Measurements from ENCODE around the gene SH3RF3. TPM values are rescaled to one million over a fixed set of nuclear protein-coding genes. Genes with fewer than 3 reads are reported as not detected.

The SH3RF3 gene
- total and polyA plus RNA-seq, 8 donors, result 7.0 to 11.1 (median 8.3) TPM

DNA sequence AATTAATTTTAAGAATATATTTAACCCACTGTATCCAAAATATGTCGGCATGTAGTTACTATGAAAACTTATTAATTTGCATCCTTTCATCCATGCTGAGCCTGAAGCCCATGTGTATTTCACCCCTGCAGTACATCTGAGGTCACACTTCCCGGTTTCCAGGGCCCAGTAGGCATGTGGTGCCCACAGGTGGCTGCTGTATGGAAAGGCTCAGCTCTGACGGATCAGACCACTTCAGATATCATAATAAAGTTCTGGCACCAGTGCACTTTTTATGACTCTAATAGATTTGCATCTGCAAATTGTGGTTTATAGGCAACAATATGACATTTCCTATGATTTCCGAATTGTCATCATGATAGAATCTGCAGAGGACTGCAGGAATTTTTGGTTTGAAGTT lies 22.5 kb downstream of the SH3RF3 start:
- TF ChIP-seq, protein P1, sequence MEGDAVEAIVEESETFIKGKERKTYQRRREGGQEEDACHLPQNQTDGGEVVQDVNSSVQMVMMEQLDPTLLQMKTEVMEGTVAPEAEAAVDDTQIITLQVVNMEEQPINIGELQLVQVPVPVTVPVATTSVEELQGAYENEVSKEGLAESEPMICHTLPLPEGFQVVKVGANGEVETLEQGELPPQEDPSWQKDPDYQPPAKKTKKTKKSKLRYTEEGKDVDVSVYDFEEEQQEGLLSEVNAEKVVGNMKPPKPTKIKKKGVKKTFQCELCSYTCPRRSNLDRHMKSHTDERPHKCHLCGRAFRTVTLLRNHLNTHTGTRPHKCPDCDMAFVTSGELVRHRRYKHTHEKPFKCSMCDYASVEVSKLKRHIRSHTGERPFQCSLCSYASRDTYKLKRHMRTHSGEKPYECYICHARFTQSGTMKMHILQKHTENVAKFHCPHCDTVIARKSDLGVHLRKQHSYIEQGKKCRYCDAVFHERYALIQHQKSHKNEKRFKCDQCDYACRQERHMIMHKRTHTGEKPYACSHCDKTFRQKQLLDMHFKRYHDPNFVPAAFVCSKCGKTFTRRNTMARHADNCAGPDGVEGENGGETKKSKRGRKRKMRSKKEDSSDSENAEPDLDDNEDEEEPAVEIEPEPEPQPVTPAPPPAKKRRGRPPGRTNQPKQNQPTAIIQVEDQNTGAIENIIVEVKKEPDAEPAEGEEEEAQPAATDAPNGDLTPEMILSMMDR (IDR thresholded peaks at IDR 0.05), result no peak
- Histone ChIP-seq H3K9me3 (no peaks in the 10 kb centered on the region), H3K4me3 (no peak overlapping the region), H3K4me1 (no peaks in the 10 kb centered on the region), H3K36me3 (no peaks in the 10 kb centered on the region), H3K27me3 (no peaks in the 10 kb centered on the region), H3K27ac (no peak overlapping the region)
- ATAC-seq (no peak), DNase-seq (no peak)
- intact Hi-C loops (cut with DNase I), result no loop called here

DNA sequence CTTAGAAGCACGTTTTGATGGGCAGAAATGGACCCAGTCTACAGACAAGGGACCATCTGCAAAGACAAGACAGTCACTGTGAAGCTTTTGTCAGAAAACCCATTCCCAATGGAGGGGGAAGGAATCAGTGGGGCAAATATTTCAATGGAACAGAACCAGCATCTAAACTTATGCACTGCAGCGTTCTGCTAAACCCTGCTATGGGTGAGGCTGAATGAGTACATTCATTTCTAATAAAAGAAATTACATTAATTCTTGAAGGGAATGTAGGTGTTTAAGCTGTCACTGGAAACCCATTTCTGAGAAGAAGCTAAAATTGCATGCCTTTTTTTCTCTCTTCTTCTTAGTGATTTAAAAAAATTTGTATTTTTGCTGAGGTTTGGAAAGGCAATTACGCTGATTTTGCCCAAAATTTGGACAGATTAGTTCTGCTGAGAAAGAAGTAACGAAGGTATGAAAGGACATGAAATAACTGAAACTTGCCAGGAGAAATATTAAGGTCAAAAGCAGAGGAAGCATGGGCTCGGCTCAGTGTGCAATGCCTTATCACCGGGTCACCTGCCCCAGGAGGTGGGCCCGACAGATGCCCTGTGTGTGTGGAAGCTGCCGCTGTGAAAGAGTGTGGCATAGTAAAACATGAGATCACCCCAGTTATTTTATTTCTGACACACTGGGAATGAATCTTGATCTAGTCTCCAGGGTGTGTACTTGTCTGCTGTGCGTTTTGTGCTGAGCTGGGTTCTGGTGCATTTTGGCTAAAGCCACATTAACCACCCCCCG lies 24.2 kb downstream of the SH3RF3 start:
- Histone ChIP-seq H3K9me3 (no peaks in the 10 kb centered on the region), H3K4me3 (no peak overlapping the region), H3K27ac (no peak overlapping the region), H3K36me3 (no peaks in the 10 kb centered on the region), H3K4me1 (no peaks in the 10 kb centered on the region), H3K27me3 (no peaks in the 10 kb centered on the region)
- DNase-seq (no peak), ATAC-seq (no peak)
- intact Hi-C loops (cut with DNase I), result no loop called here
- TF ChIP-seq, protein P1 (IDR thresholded peaks at IDR 0.05), result no peak

- H3K27me3 ChIP-seq, result no peaks in the 10 kb centered on the region
- no peak overlapping the region for H3K27ac ChIP-seq
- H3K9me3 ChIP-seq, result no peaks in the 10 kb centered on the region
- no peak for ATAC-seq
- H3K36me3 ChIP-seq, result no peaks in the 10 kb centered on the region
- H3K4me3 ChIP-seq, result no peak overlapping the region
- no peak for DNase-seq
- TF ChIP-seq, protein P1 (IDR thresholded peaks at IDR 0.05), result no peak
- intact Hi-C loops (cut with DNase I), result no loop called here
- no peaks in the 10 kb centered on the region for H3K4me1 ChIP-seq
Measured at GRCh38 chr2:109153807-109154206, 24.8 kb downstream of the SH3RF3 start.

GRCh38 chr2:109154226-109154625 lies 25.2 kb downstream of the SH3RF3 start:
- Histone ChIP-seq H3K27me3 (no peaks in the 10 kb centered on the region), H3K9me3 (no peaks in the 10 kb centered on the region), H3K4me1 (no peaks in the 10 kb centered on the region), H3K4me3 (no peak overlapping the region), H3K36me3 (no peaks in the 10 kb centered on the region), H3K27ac (no peak overlapping the region)
- DNase-seq (no peak), ATAC-seq (no peak)
- TF ChIP-seq, protein P1 (IDR thresholded peaks at IDR 0.05), result no peak
- intact Hi-C loops (cut with DNase I), result no loop called here

DNA sequence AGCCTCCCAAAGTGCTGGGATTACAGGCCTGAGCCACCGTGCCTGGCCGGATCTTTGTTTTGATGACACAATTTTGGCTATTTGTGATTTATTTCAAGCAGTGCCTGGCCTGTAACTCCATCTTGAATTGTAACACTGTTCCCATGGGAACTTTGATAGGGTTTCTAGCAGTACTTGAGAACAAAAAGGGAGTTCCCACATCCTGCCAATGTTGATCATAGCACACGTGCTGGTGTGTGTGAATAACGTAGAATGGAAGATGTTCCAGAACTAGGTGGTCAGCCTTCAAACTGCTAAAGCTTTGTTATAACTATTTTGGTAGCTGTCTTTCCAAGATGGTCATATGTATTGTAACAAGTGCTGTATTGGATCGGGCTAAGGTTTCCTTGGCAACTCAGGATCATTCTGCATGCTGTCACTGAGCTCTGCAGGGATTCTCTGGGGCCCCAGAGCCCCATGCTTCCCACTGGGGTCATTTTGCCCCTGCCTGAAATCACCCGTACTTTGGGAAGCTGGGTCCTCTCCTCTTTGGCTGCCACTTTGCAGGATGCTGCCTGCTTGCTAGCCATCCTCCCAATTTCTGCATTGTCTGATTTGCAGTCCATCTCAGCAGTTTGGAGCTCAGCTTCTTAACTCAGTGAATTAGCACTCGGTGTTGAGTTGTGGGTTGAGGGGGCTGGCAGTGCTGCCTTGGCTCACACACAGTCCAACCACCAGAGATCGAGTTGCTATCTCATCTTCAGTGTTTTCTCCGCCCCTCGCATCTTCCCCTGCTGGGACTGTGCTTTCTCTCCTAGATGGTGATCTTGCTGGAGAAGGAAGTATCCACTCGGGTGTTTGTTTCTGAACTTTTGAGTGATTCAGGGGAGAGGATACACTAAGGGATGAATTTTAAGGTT lies 26.8 kb downstream of the SH3RF3 start:
- no peak overlapping the region for H3K27ac ChIP-seq
- no peak for DNase-seq
- H3K27me3 ChIP-seq, result no peaks in the 10 kb centered on the region
- H3K36me3 ChIP-seq, result no peaks in the 10 kb centered on the region
- H3K9me3 ChIP-seq, result no peaks in the 10 kb centered on the region
- no peak overlapping the region for H3K4me3 ChIP-seq
- no peak for ATAC-seq
- no peaks in the 10 kb centered on the region for H3K4me1 ChIP-seq
- intact Hi-C loops (cut with DNase I), result no loop called here
- TF ChIP-seq, protein P1 (IDR thresholded peaks at IDR 0.05), result no peak
